Activated CD4-positive, alpha-beta T cell treated with anti-CD3 and anti-CD28 coated beads, Interleukin-2, Interleukin-6, amounts not matched to agents 100 ng/mL and 50 ng/mL, durations not matched to agents 16 hours and 8 hours (primary cell): ENCODE results near the gene UBAP1L.
"Not testable (repeated sequence)": the region's sequence is repeated elsewhere in the genome, so short reads cannot be mapped to it uniquely, and the experiment has no call there.

ENCODE experiments used
- DNase-seq: peaks from one replicate; pipeline ENCODE4 v3.0.0-alpha.2; 2020

UBAP1L gene

GRCh38 chr15:65082303-65082953, 32.6 kb downstream of the UBAP1L start:
- DNase-seq = no peak

GRCh38 chr15:65081758-65082157, 33.2 kb downstream of the UBAP1L start:
- DNase-seq = no peak

- DNase-seq = no peak
Observed at GRCh38 chr15:65081270-65081669, 33.7 kb downstream of the UBAP1L start.

- DNase-seq = no peak
Observed at GRCh38 chr15:65079580-65079979, 35.4 kb downstream of the UBAP1L start.

- peak; percentile 55 for DNase-seq
Observed at GRCh38 chr15:65077981-65078352, 37.0 kb downstream of the UBAP1L start.

GRCh38 chr15:65077291-65077980, 37.6 kb downstream of the UBAP1L start:
- no peak for DNase-seq

GRCh38 chr15:65076486-65077290, 38.3 kb downstream of the UBAP1L start, which contains the start of gene KBTBD13:
Gene KBTBD13 (plus strand): TSS chr15:65076746. CDS start chr15:65076816, 70 bp downstream.
- DNase-seq = no peak

GRCh38 chr15:65075607-65076395, 39.2 kb downstream of the UBAP1L start:
- not testable (repeated sequence) for DNase-seq

- not testable (repeated sequence) for DNase-seq
Observed at GRCh38 chr15:65074946-65075345, 40.1 kb downstream of the UBAP1L start.

GRCh38 chr15:65072617-65073016, 42.4 kb downstream of the UBAP1L start:
- no peak for DNase-seq

- DNase-seq = no peak
Observed at GRCh38 chr15:65072027-65072426, 43.0 kb downstream of the UBAP1L start.

- DNase-seq = no peak
Observed at GRCh38 chr15:65071381-65071811, 43.6 kb downstream of the UBAP1L start.

GRCh38 chr15:65069779-65070546, 45.0 kb downstream of the UBAP1L start:
- DNase-seq = no peak

- no peak for DNase-seq
Observed at GRCh38 chr15:65069179-65069578, 45.8 kb downstream of the UBAP1L start.

GRCh38 chr15:65068403-65068788, 46.6 kb downstream of the UBAP1L start:
- DNase-seq = no peak

- DNase-seq = no peak
Observed at GRCh38 chr15:65067645-65068402, 47.2 kb downstream of the UBAP1L start, which contains the start of gene RASL12. Gene RASL12 (minus strand): TSS chr15:65067991. CDS start chr15:65067835, 156 bp downstream.

- no peak for DNase-seq
Observed at GRCh38 chr15:65067317-65067644, 47.7 kb downstream of the UBAP1L start.

GRCh38 chr15:65066635-65067316, 48.2 kb downstream of the UBAP1L start:
- no peak for DNase-seq

GRCh38 chr15:65066001-65066634, 48.9 kb downstream of the UBAP1L start:
- no peak for DNase-seq

- no peak for DNase-seq
Observed at GRCh38 chr15:65062726-65063125, 52.3 kb downstream of the UBAP1L start.
